HCT116 (cell line): ENCODE data around the gene MMD. TPM values are rescaled to one million over a fixed set of nuclear protein-coding genes. Genes with fewer than 3 reads are reported as not detected.

Experiments used
- ATAC-seq: fragments of 200-7000 bp; cut with Tn5 transposase; 2 replicates; pipeline ENCODE4 v1.9.1; 2020; ENCODE audit warnings: mild to moderate bottlenecking, moderate library complexity
- BruUV-seq: library from RNA; stranded (reverse); fragments of 400-500 nt; replicated peaks from 2 replicates; lab custom pipeline; 2021; lab: Mats Ljungman, UMichigan
- CTCF ChIA-PET: fragments of 300-600 bp; sonication (Branson Sonifier 250); formaldehyde crosslinking; loops from one replicate; lab custom pipeline; 2021; ENCODE audit warnings: antibody characterized with exemption; lab: Charles Lee
- POLR2A ChIA-PET: fragments of 300-600, 350-600 bp; sonication (Branson Sonifier 250); formaldehyde crosslinking; loops from one replicate; lab custom pipeline; 2021; ENCODE audit warnings: antibody characterized with exemption; lab: Charles Lee
- RAD21 ChIA-PET, 2 experiments: fragments of 300-600 bp; sonication (Branson Sonifier 250); formaldehyde crosslinking; loops; one replicate each; lab custom pipeline; 2023; ENCODE audit warnings: low total read pairs in 2 of 2; ENCODE audit not compliant: uncharacterized antibody in 2 of 2, unreplicated experiment in 2 of 2, low non-redundant PET in 1 of 2; lab: Charles Lee
- DNase-seq: peaks from one replicate; pipeline ENCODE4 v3.0.0-alpha.2; 2010; ENCODE audit warnings: low read depth, low spot score
- H2AFZ ChIP-seq: fragments of 200-600 bp; shearing (Covaris generic), sonication (generic); 2 replicates; pipeline ENCODE4 v1.6.1; 2017; ENCODE audit warnings: low read depth, mixed run types, mixed read lengths, antibody characterized with exemption, low read length; ENCODE audit not compliant: poor library complexity, severe bottlenecking
- H3K27ac ChIP-seq: 2 replicates; pipeline ENCODE4 v1.5.1; 2012; ENCODE audit warnings: low read depth, low read length
- H3K27me3 ChIP-seq: fragments of 200-600 bp; sonication (generic); 2 replicates; pipeline ENCODE4 v1.6.1; 2016; ENCODE audit warnings: mixed run types, low read length, mixed read lengths; ENCODE audit not compliant: insufficient read depth
- H3K36me3 ChIP-seq, 2 experiments: fragments of 200-500 bp in 1 of 2; fragments of 200-600 bp in 1 of 2; sonication (Bioruptor generic) in 1 of 2; sonication (generic) in 1 of 2; 2 replicates each; pipeline versions ENCODE4 v1.5.1 to v1.6.1; 2014 to 2016; ENCODE audit warnings: low read length in 2 of 2, inconsistent platforms in 1 of 2, mixed read lengths in 1 of 2, mixed run types in 1 of 2; ENCODE audit not compliant: insufficient read depth in 2 of 2, control insufficient read depth in 1 of 2
- H3K4me1 ChIP-seq, 2 experiments: fragments of 200-600 bp in 1 of 2; sonication (generic) in 1 of 2; 2 replicates each; pipeline versions ENCODE4 v1.5.1 to v1.6.1; 2012 to 2017; ENCODE audit warnings: low read length in 2 of 2, inconsistent platforms in 1 of 2, mild to moderate bottlenecking in 1 of 2, mixed read lengths in 1 of 2, mixed run types in 1 of 2, moderate library complexity in 1 of 2; ENCODE audit not compliant: insufficient read depth in 2 of 2, control insufficient read depth in 1 of 2
- H3K4me2 ChIP-seq: fragments of 200-600 bp; sonication (generic); 2 replicates; pipeline ENCODE4 v1.6.1; 2017; ENCODE audit warnings: mixed run types, low read length, mixed read lengths
- H3K4me3 ChIP-seq, 2 experiments: fragments of 200-600 bp in 1 of 2; sonication (generic) in 1 of 2; replicated peaks in 1 of 2; 2 replicates each; pipeline ENCODE4 v1.5.1; 2011 to 2016; ENCODE audit warnings: low read length in 2 of 2, control low read depth in 1 of 2, low read depth in 1 of 2, mild to moderate bottlenecking in 1 of 2, mixed read lengths in 1 of 2, mixed run types in 1 of 2
- H3K79me2 ChIP-seq: fragments of 200-600 bp; sonication (generic); 2 replicates; pipeline ENCODE4 v1.6.1; 2017; ENCODE audit warnings: mild to moderate bottlenecking, mixed run types, low read length, moderate library complexity, mixed read lengths; ENCODE audit not compliant: insufficient read depth
- H3K9ac ChIP-seq: fragments of 200-600 bp; sonication (generic); 2 replicates; pipeline ENCODE4 v1.6.1; 2016; ENCODE audit warnings: low read length, mixed read lengths
- H3K9me2 ChIP-seq: fragments of 200-600 bp; sonication (generic), shearing (Covaris generic); 2 replicates; pipeline ENCODE4 v1.6.1; 2017; ENCODE audit warnings: mixed run types, mild to moderate bottlenecking, moderate library complexity; ENCODE audit not compliant: insufficient read depth
- H3K9me3 ChIP-seq, 2 experiments: fragments of 200-500 bp in 1 of 2; fragments of 200-600 bp in 1 of 2; sonication (Bioruptor generic) in 1 of 2; sonication (generic) in 1 of 2; 2 replicates each; pipeline ENCODE4 v1.6.1; 2014 to 2017; ENCODE audit warnings: low read length in 2 of 2, mixed read lengths in 2 of 2, inconsistent platforms in 1 of 2, low read depth in 1 of 2, mild to moderate bottlenecking in 1 of 2, mixed run types in 1 of 2, moderate library complexity in 1 of 2; ENCODE audit not compliant: control insufficient read depth in 1 of 2, insufficient read depth in 1 of 2
- H4K20me1 ChIP-seq: fragments of 200-600 bp; sonication (generic), shearing (Covaris generic); 2 replicates; pipeline ENCODE4 v1.6.1; 2017; ENCODE audit warnings: mixed run types, mild to moderate bottlenecking, moderate library complexity; ENCODE audit not compliant: insufficient read depth
- EZH2phosphoT487 ChIP-seq: fragments of 200-600 bp; IDR thresholded peaks from 2 replicates; pipeline ENCODE4 v1.6.1; 2018; ENCODE audit warnings: antibody characterized with exemption, borderline replicate concordance
- JUND ChIP-seq: IDR thresholded peaks from 2 replicates; pipeline ENCODE4 v1.6.1; 2012
- RAD21 ChIP-seq: IDR thresholded peaks from 2 replicates; pipeline ENCODE4 v1.6.1; 2012; ENCODE audit warnings: low read depth, mild to moderate bottlenecking
- SIN3A ChIP-seq: IDR thresholded peaks from 2 replicates; pipeline ENCODE4 v1.6.1; 2012; ENCODE audit warnings: low read depth
- SP1 ChIP-seq: IDR thresholded peaks from 2 replicates; pipeline ENCODE4 v1.6.1; 2012; ENCODE audit warnings: low read depth
- SRF ChIP-seq: IDR thresholded peaks from 2 replicates; pipeline ENCODE4 v1.6.1; 2012; ENCODE audit warnings: low read depth
- TCF7L2 ChIP-seq: IDR thresholded peaks from 2 replicates; pipeline ENCODE4 v1.7.0; 2011; ENCODE audit warnings: borderline replicate concordance, inconsistent platforms; ENCODE audit not compliant: insufficient read depth, insufficient read length; ENCODE audit errors: extremely low read depth
- YY1 ChIP-seq: IDR thresholded peaks from 2 replicates; pipeline ENCODE4 v1.6.1; 2011; ENCODE audit warnings: low read length, low read depth, moderate library complexity, mild to moderate bottlenecking; ENCODE audit not compliant: insufficient replicate concordance; ENCODE audit errors: extremely low read depth
- intact Hi-C: fragments of 100-400 bp; cut with micrococcal nuclease; formaldehyde crosslinking; loops from 2 replicates; pipeline ENCODE4 v1.10.0; 2022
- total RNA-seq: library from RNA; stranded (reverse); gene quantifications from one replicate; pipeline ENCODE4 v1.2.1, GENCODE V29; 2021; ENCODE audit not compliant: unreplicated experiment
- TF ChIP-seq, protein P1 (sequence below): IDR thresholded peaks from 2 replicates; pipeline ENCODE4 v1.6.1; 2011; ENCODE audit warnings: mild to moderate bottlenecking, low read length, moderate library complexity; ENCODE audit not compliant: insufficient replicate concordance; ENCODE audit errors: extremely low read depth

The MMD gene
- total RNA-seq, 1 experiment from 2014 or later: 21.3 TPM

GRCh38 chr17:55411463-55411855 lies 10.2 kb downstream of the MMD start:
- no peaks in the 10 kb centered on the region for H3K9me3 ChIP-seq
- ChIA-PET POLR2A (no interaction called here), CTCF (no interaction called here), RAD21 (no interaction called here)
- no peak for DNase-seq
- H3K4me1 ChIP-seq: no peaks in the 10 kb centered on the region
- no peak for ATAC-seq
- H3K36me3 ChIP-seq: peaks cover 29 to 32% of the 10 kb centered on the region in 2 experiments; a peak in 2 of 4 replicates
- no peaks in the 10 kb centered on the region for H3K79me2 ChIP-seq
- H3K9me2 ChIP-seq: no peaks in the 10 kb centered on the region
- no peak overlapping the region for H3K4me2 ChIP-seq
- no peak overlapping the region for H3K4me3 ChIP-seq
- H3K9ac ChIP-seq: no peak overlapping the region
- no peaks in the 10 kb centered on the region for H3K27me3 ChIP-seq
- H2AFZ ChIP-seq: no peak overlapping the region
- no TSS peak for BruUV-seq
- intact Hi-C loops: no loop called here
- TF ChIP-seq EZH2phosphoT487 (no peak), YY1 (no peak), TCF7L2 (no peak), SP1 (no peak), SIN3A (no peak), SRF (no peak), RAD21 (no peak), JUND (no peak)
- TF ChIP-seq, protein P1, sequence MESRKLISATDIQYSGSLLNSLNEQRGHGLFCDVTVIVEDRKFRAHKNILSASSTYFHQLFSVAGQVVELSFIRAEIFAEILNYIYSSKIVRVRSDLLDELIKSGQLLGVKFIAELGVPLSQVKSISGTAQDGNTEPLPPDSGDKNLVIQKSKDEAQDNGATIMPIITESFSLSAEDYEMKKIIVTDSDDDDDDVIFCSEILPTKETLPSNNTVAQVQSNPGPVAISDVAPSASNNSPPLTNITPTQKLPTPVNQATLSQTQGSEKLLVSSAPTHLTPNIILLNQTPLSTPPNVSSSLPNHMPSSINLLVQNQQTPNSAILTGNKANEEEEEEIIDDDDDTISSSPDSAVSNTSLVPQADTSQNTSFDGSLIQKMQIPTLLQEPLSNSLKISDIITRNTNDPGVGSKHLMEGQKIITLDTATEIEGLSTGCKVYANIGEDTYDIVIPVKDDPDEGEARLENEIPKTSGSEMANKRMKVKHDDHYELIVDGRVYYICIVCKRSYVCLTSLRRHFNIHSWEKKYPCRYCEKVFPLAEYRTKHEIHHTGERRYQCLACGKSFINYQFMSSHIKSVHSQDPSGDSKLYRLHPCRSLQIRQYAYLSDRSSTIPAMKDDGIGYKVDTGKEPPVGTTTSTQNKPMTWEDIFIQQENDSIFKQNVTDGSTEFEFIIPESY: no peak
- no peaks in the 10 kb centered on the region for H4K20me1 ChIP-seq
- no peak overlapping the region for H3K27ac ChIP-seq
